Measurements from ENCODE around the gene ABCD3.

DNA sequence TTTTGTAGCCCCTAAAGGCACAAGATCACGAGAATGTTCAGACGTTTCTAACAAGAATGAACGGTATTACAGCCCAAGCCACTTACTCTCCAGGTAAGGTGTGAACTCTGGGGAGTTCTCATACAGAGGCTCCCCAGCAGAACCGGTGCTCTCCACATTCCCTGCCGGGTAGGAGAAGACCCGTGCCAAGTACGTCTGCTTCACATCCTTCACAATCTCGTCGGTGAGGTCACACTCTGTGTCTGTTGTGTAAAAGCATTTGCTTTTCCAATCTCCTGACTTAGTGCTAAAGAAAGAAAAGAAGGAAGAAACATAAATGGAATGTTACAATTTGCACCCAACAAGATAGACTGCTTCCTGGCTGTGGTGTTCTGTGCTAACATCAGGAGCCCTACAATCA lies 117.7 kb downstream of the ABCD3 start:
- TF ChIP-seq SP1 (IDR thresholded peaks at IDR 0.05) (no peak), FOXM1 (IDR thresholded peaks at IDR 0.05; ENCODE audit: borderline replicate concordance) (no peak), ARNT (IDR thresholded peaks at IDR 0.05) (no peak), SUZ12 (IDR thresholded peaks at IDR 0.05) (no peak)

All from HEK293T (cell line).